HCT116 (cell line): ENCODE data around the gene TRMT11. TPM values are rescaled to one million over a fixed set of nuclear protein-coding genes. Genes with fewer than 3 reads are reported as not detected.

ENCODE experiments used
- ATAC-seq: fragments of 200-7000 bp; cut with Tn5 transposase; 2 replicates; pipeline ENCODE4 v1.9.1; 2020; ENCODE audit warnings: mild to moderate bottlenecking, moderate library complexity
- BruUV-seq: library from RNA; stranded (reverse); fragments of 400-500 nt; replicated peaks from 2 replicates; lab custom pipeline; 2021; lab: Mats Ljungman, UMichigan
- CTCF ChIA-PET: fragments of 300-600 bp; sonication (Branson Sonifier 250); formaldehyde crosslinking; loops from one replicate; lab custom pipeline; 2021; ENCODE audit warnings: antibody characterized with exemption; lab: Charles Lee
- POLR2A ChIA-PET: fragments of 300-600, 350-600 bp; sonication (Branson Sonifier 250); formaldehyde crosslinking; loops from one replicate; lab custom pipeline; 2021; ENCODE audit warnings: antibody characterized with exemption; lab: Charles Lee
- RAD21 ChIA-PET, 2 experiments: fragments of 300-600 bp; sonication (Branson Sonifier 250); formaldehyde crosslinking; loops; one replicate each; lab custom pipeline; 2023; ENCODE audit warnings: low total read pairs in 2 of 2; ENCODE audit not compliant: uncharacterized antibody in 2 of 2, unreplicated experiment in 2 of 2, low non-redundant PET in 1 of 2; lab: Charles Lee
- DNase-seq: peaks from one replicate; pipeline ENCODE4 v3.0.0-alpha.2; 2010; ENCODE audit warnings: low read depth, low spot score
- H2AFZ ChIP-seq: fragments of 200-600 bp; shearing (Covaris generic), sonication (generic); 2 replicates; pipeline ENCODE4 v1.6.1; 2017; ENCODE audit warnings: low read depth, mixed run types, mixed read lengths, antibody characterized with exemption, low read length; ENCODE audit not compliant: poor library complexity, severe bottlenecking
- H3K27ac ChIP-seq: 2 replicates; pipeline ENCODE4 v1.5.1; 2012; ENCODE audit warnings: low read depth, low read length
- H3K27me3 ChIP-seq: fragments of 200-600 bp; sonication (generic); 2 replicates; pipeline ENCODE4 v1.6.1; 2016; ENCODE audit warnings: mixed run types, low read length, mixed read lengths; ENCODE audit not compliant: insufficient read depth
- H3K36me3 ChIP-seq, 2 experiments: fragments of 200-500 bp in 1 of 2; fragments of 200-600 bp in 1 of 2; sonication (Bioruptor generic) in 1 of 2; sonication (generic) in 1 of 2; 2 replicates each; pipeline versions ENCODE4 v1.5.1 to v1.6.1; 2014 to 2016; ENCODE audit warnings: low read length in 2 of 2, inconsistent platforms in 1 of 2, mixed read lengths in 1 of 2, mixed run types in 1 of 2; ENCODE audit not compliant: insufficient read depth in 2 of 2, control insufficient read depth in 1 of 2
- H3K4me1 ChIP-seq, 2 experiments: fragments of 200-600 bp in 1 of 2; sonication (generic) in 1 of 2; 2 replicates each; pipeline versions ENCODE4 v1.5.1 to v1.6.1; 2012 to 2017; ENCODE audit warnings: low read length in 2 of 2, inconsistent platforms in 1 of 2, mild to moderate bottlenecking in 1 of 2, mixed read lengths in 1 of 2, mixed run types in 1 of 2, moderate library complexity in 1 of 2; ENCODE audit not compliant: insufficient read depth in 2 of 2, control insufficient read depth in 1 of 2
- H3K4me2 ChIP-seq: fragments of 200-600 bp; sonication (generic); 2 replicates; pipeline ENCODE4 v1.6.1; 2017; ENCODE audit warnings: mixed run types, low read length, mixed read lengths
- H3K4me3 ChIP-seq, 2 experiments: fragments of 200-600 bp in 1 of 2; sonication (generic) in 1 of 2; replicated peaks in 1 of 2; 2 replicates each; pipeline ENCODE4 v1.5.1; 2011 to 2016; ENCODE audit warnings: low read length in 2 of 2, control low read depth in 1 of 2, low read depth in 1 of 2, mild to moderate bottlenecking in 1 of 2, mixed read lengths in 1 of 2, mixed run types in 1 of 2
- H3K79me2 ChIP-seq: fragments of 200-600 bp; sonication (generic); 2 replicates; pipeline ENCODE4 v1.6.1; 2017; ENCODE audit warnings: mild to moderate bottlenecking, mixed run types, low read length, moderate library complexity, mixed read lengths; ENCODE audit not compliant: insufficient read depth
- H3K9ac ChIP-seq: fragments of 200-600 bp; sonication (generic); 2 replicates; pipeline ENCODE4 v1.6.1; 2016; ENCODE audit warnings: low read length, mixed read lengths
- H3K9me2 ChIP-seq: fragments of 200-600 bp; sonication (generic), shearing (Covaris generic); 2 replicates; pipeline ENCODE4 v1.6.1; 2017; ENCODE audit warnings: mixed run types, mild to moderate bottlenecking, moderate library complexity; ENCODE audit not compliant: insufficient read depth
- H3K9me3 ChIP-seq, 2 experiments: fragments of 200-500 bp in 1 of 2; fragments of 200-600 bp in 1 of 2; sonication (Bioruptor generic) in 1 of 2; sonication (generic) in 1 of 2; 2 replicates each; pipeline ENCODE4 v1.6.1; 2014 to 2017; ENCODE audit warnings: low read length in 2 of 2, mixed read lengths in 2 of 2, inconsistent platforms in 1 of 2, low read depth in 1 of 2, mild to moderate bottlenecking in 1 of 2, mixed run types in 1 of 2, moderate library complexity in 1 of 2; ENCODE audit not compliant: control insufficient read depth in 1 of 2, insufficient read depth in 1 of 2
- H4K20me1 ChIP-seq: fragments of 200-600 bp; sonication (generic), shearing (Covaris generic); 2 replicates; pipeline ENCODE4 v1.6.1; 2017; ENCODE audit warnings: mixed run types, mild to moderate bottlenecking, moderate library complexity; ENCODE audit not compliant: insufficient read depth
- ATF3 ChIP-seq: IDR thresholded peaks from 2 replicates; pipeline ENCODE4 v1.6.1; 2012
- CBX3 ChIP-seq: IDR thresholded peaks from 2 replicates; pipeline ENCODE4 v1.6.1; 2012; ENCODE audit warnings: low read depth
- CEBPB ChIP-seq: IDR thresholded peaks from 2 replicates; pipeline ENCODE4 v1.6.1; 2012; ENCODE audit warnings: low read depth
- CTCF ChIP-seq, 3 experiments: fragments of 200-600 bp in 1 of 3; sonication (generic) in 1 of 3; IDR thresholded peaks in 2 of 3; conservative IDR thresholded peaks in 1 of 3; 2 replicates each; pipeline ENCODE4 v1.5.1; 2012 to 2017; ENCODE audit warnings: low read depth in 2 of 3, low read length in 2 of 3, antibody characterized with exemption in 1 of 3, borderline replicate concordance in 1 of 3, control low read depth in 1 of 3, mild to moderate bottlenecking in 1 of 3, mixed read lengths in 1 of 3, mixed run types in 1 of 3, moderate library complexity in 1 of 3; ENCODE audit not compliant: insufficient read depth in 1 of 3
- ELF1 ChIP-seq: IDR thresholded peaks from 2 replicates; pipeline ENCODE4 v1.6.1; 2012; ENCODE audit warnings: low read depth, borderline replicate concordance
- EZH2 ChIP-seq: fragments of 200-600 bp; sonication (generic); IDR thresholded peaks from 2 replicates; pipeline ENCODE4 v1.6.1; 2017; ENCODE audit warnings: antibody characterized with exemption, mixed run types
- FOSL1 ChIP-seq: IDR thresholded peaks from 2 replicates; pipeline ENCODE4 v1.6.1; 2012; ENCODE audit warnings: low read depth
- JUND ChIP-seq: IDR thresholded peaks from 2 replicates; pipeline ENCODE4 v1.6.1; 2012
- MAX ChIP-seq: IDR thresholded peaks from 2 replicates; pipeline ENCODE4 v1.6.1; 2012
- POLR2A ChIP-seq: IDR thresholded peaks from 2 replicates; pipeline ENCODE4 v1.7.0; 2011; ENCODE audit warnings: borderline replicate concordance; ENCODE audit not compliant: insufficient read depth, insufficient read length; ENCODE audit errors: extremely low read depth
- POLR2AphosphoS5 ChIP-seq: IDR thresholded peaks from 2 replicates; pipeline ENCODE4 v1.6.1; 2011; ENCODE audit warnings: mild to moderate bottlenecking, low read depth, low read length, moderate library complexity
- SIN3A ChIP-seq: IDR thresholded peaks from 2 replicates; pipeline ENCODE4 v1.6.1; 2012; ENCODE audit warnings: low read depth
- SP1 ChIP-seq: IDR thresholded peaks from 2 replicates; pipeline ENCODE4 v1.6.1; 2012; ENCODE audit warnings: low read depth
- SRF ChIP-seq: IDR thresholded peaks from 2 replicates; pipeline ENCODE4 v1.6.1; 2012; ENCODE audit warnings: low read depth
- ZBTB33 ChIP-seq: IDR thresholded peaks from 2 replicates; pipeline ENCODE4 v1.6.1; 2011; ENCODE audit warnings: mild to moderate bottlenecking, low read length, moderate library complexity; ENCODE audit not compliant: insufficient replicate concordance; ENCODE audit errors: extremely low read depth
- intact Hi-C: fragments of 100-400 bp; cut with micrococcal nuclease; formaldehyde crosslinking; loops from 2 replicates; pipeline ENCODE4 v1.10.0; 2022
- total RNA-seq: library from RNA; stranded (reverse); gene quantifications from one replicate; pipeline ENCODE4 v1.2.1, GENCODE V29; 2021; ENCODE audit not compliant: unreplicated experiment

Gene TRMT11
- total RNA-seq, 1 experiment from 2014 or later: 41.8 TPM

- Histone ChIP-seq H3K79me2 (peaks cover 66% of the 10 kb centered on the region), H3K4me2 (peak overlapping the region; percentile 88)
- intact Hi-C loops: loop anchor here (2.0 kb wide), 1 partner anchor 206 kb away; no protein-coding TSS in a partner anchor
- DNase-seq: peak; percentile 21
- TF ChIP-seq CEBPB (no peak), MAX (peak; percentile 69), ELF1 (no peak), JUND (no peak), EZH2 (no peak), POLR2AphosphoS5 (no peak), FOSL1 (no peak), CBX3 (no peak; the same call in 1 of the 2 replicates), SIN3A (peak; percentile 52; the same call in 1 of the 2 replicates), SRF (no peak)
- TF ChIP-seq, all 23 proteins: peak for 2
- Histone ChIP-seq H3K4me1 (peaks cover 7 to 39% of the 10 kb centered on the region in 2 experiments), H3K9me3 (no peaks in the 10 kb centered on the region), H3K27ac (peak overlapping the region; percentile 81), H2AFZ (no peak overlapping the region), H4K20me1 (peaks cover 4% of the 10 kb centered on the region; the same call in 1 of the 2 replicates), H3K27me3 (no peaks in the 10 kb centered on the region), H3K9me2 (peaks cover 6% of the 10 kb centered on the region; the same call in 1 of the 2 replicates), H3K4me3 (peak overlapping the region; percentile 77 to 90), H3K36me3 (no peaks in the 10 kb centered on the region), H3K9ac (peak overlapping the region; percentile 93)
- ChIA-PET POLR2A (interaction anchor here (1.3 to 2.4 kb wide), 2 partner anchors 9 to 197 kb away, joined by 7 to 14 read pairs; partner anchors contain the start of gene NCOA7), RAD21 (no interaction called here), CTCF (interaction anchor here (1.1 to 2.1 kb wide), 5 partner anchors 8 to 1203 kb away, joined by 3 to 11 read pairs (median 4); partner anchors contain the start of gene HINT3)
- peak; percentile 63 for ATAC-seq
- BruUV-seq: TSS peak; percentile 66
Observed at GRCh38 chr6:125987026-125987617, 782 bp downstream of the TRMT11 start.

- ATAC-seq: no peak
- ChIA-PET RAD21 (no interaction called here), POLR2A (no interaction called here), CTCF (interaction anchor here (0.8 kb wide), 1 partner anchor 24 kb away, joined by 3 read pairs; no protein-coding TSS in a partner anchor)
- H3K4me1 ChIP-seq: peaks cover 7 to 39% of the 10 kb centered on the region in 2 experiments
- peaks cover 6% of the 10 kb centered on the region; the same call in 1 of the 2 replicates for H3K9me2 ChIP-seq
- TF ChIP-seq SIN3A (no peak), CBX3 (no peak), SP1 (no peak), POLR2AphosphoS5 (no peak), CTCF (IDR thresholded peaks at IDR 0.05 in 2 of 3, conservative IDR thresholded peaks at IDR 0.05 in 1 of 3; ENCODE audit: borderline replicate concordance in 1 of 3, insufficient read depth in 1 of 3, low read depth in 2 of 3, low read length in 2 of 3) (no peak), POLR2A (no peak), ZBTB33 (no peak), FOSL1 (no peak), ATF3 (no peak), SRF (no peak)
- peaks cover 78% of the 10 kb centered on the region for H3K79me2 ChIP-seq
- BruUV-seq: no TSS peak
- intact Hi-C loops: no loop called here
- H3K4me2 ChIP-seq: peak overlapping the region; percentile 88
- H3K4me3 ChIP-seq: no peak overlapping the region
- no peaks in the 10 kb centered on the region for H3K36me3 ChIP-seq
- no peak overlapping the region for H3K9ac ChIP-seq
- DNase-seq: no peak
- peaks cover 7% of the 10 kb centered on the region; the same call in 1 of the 2 replicates for H4K20me1 ChIP-seq
- no peaks in the 10 kb centered on the region for H3K9me3 ChIP-seq
- H3K27me3 ChIP-seq: no peaks in the 10 kb centered on the region
- no peak overlapping the region for H2AFZ ChIP-seq
- H3K27ac ChIP-seq: no peak overlapping the region
Observed at GRCh38 chr6:125988280-125988679, 1.9 kb downstream of the TRMT11 start.
